HL-60/S4 treated with phorbol 12-myristate 13-acetate at 8.2 ng/mL for 4 days and 3 days (cell line): ENCODE measurements around the gene RPGR.

Experiments used
- in situ Hi-C: fragments of 300-500 bp; cut with MboI; formaldehyde crosslinking; loops from 2 replicates; pipeline ENCODE4 v1.15.0; 2022; ENCODE audit warnings: low sequenced_read_pairs

RPGR gene, protein sequence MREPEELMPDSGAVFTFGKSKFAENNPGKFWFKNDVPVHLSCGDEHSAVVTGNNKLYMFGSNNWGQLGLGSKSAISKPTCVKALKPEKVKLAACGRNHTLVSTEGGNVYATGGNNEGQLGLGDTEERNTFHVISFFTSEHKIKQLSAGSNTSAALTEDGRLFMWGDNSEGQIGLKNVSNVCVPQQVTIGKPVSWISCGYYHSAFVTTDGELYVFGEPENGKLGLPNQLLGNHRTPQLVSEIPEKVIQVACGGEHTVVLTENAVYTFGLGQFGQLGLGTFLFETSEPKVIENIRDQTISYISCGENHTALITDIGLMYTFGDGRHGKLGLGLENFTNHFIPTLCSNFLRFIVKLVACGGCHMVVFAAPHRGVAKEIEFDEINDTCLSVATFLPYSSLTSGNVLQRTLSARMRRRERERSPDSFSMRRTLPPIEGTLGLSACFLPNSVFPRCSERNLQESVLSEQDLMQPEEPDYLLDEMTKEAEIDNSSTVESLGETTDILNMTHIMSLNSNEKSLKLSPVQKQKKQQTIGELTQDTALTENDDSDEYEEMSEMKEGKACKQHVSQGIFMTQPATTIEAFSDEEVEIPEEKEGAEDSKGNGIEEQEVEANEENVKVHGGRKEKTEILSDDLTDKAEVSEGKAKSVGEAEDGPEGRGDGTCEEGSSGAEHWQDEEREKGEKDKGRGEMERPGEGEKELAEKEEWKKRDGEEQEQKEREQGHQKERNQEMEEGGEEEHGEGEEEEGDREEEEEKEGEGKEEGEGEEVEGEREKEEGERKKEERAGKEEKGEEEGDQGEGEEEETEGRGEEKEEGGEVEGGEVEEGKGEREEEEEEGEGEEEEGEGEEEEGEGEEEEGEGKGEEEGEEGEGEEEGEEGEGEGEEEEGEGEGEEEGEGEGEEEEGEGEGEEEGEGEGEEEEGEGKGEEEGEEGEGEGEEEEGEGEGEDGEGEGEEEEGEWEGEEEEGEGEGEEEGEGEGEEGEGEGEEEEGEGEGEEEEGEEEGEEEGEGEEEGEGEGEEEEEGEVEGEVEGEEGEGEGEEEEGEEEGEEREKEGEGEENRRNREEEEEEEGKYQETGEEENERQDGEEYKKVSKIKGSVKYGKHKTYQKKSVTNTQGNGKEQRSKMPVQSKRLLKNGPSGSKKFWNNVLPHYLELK

DNA sequence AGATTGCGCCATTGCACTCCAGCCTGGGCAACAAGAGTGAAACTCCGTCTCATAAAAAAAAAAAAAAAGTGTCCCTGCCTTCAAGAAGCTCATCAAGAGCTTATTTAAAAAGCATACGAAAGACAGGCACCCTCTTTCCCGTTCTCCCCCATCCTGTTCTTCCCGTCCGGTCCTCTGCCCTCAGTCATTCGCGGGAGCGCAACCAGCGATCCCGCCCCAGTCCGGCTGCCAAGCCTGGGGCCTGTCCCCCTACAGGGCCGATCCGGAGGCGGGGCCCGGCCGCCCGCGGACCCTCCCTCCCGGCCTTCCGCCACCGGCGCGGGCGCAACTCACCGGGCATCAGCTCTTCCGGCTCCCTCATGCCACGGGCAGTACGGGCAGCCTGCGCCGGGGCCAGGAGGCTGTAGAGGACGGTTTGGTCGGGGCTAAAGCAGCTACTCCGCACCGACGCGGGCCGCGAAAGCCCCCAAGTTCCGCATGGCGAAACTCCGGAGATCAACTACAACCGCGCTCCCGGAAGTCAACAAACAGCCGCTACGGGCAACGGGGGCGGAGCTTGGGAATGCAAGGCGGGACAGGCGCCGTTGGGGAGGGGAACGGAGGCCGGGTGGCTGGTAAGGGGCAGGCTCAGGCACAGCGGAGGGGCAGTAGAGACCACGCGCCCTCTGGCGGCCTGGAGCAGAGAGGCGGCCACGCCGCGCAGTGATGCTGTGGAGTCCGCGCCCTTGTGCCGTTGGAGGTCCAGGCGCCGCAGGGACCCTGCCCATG, at the start of gene RPGR:
RPGR (minus strand) TSS at position 503 of the 768 bp plus-strand sequence; CDS start at position 361, 142 bp downstream.
- in situ Hi-C loops = no loop called here

GRCh38 chrX:38376747-38377146, 49.4 kb upstream of the RPGR start:
- in situ Hi-C loops = no loop called here

- in situ Hi-C loops = no loop called here
Observed at GRCh38 chrX:38375891-38376290, 48.6 kb upstream of the RPGR start.

- in situ Hi-C loops = no loop called here
Observed at GRCh38 chrX:38374431-38374830, 47.1 kb upstream of the RPGR start.

GRCh38 chrX:38371641-38372040, 44.3 kb upstream of the RPGR start:
- in situ Hi-C loops = no loop called here

GRCh38 chrX:38368774-38369173, 41.5 kb upstream of the RPGR start:
- in situ Hi-C loops = no loop called here

DNA sequence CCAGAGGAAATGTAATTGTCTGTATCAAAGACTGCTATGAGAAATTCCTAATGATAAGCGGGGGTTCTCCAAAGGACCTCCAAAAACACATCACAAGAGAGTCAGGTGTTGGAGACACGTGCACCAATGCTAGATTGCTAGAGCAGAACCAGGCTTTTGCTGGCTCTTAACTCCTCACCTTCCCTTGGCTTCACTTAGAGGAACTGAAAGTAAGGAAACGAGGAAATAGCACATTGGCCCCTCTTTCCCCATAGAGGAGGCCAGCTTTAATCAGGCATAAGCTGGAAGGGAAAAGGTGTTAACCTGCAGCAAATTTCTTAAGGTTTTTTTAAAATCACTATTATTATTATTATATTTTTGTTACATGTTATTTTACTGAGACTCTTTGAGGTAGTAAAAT, 38.6 kb upstream of the RPGR start:
- in situ Hi-C loops = no loop called here

GRCh38 chrX:38363046-38363445, 35.7 kb upstream of the RPGR start:
- in situ Hi-C loops = no loop called here

DNA sequence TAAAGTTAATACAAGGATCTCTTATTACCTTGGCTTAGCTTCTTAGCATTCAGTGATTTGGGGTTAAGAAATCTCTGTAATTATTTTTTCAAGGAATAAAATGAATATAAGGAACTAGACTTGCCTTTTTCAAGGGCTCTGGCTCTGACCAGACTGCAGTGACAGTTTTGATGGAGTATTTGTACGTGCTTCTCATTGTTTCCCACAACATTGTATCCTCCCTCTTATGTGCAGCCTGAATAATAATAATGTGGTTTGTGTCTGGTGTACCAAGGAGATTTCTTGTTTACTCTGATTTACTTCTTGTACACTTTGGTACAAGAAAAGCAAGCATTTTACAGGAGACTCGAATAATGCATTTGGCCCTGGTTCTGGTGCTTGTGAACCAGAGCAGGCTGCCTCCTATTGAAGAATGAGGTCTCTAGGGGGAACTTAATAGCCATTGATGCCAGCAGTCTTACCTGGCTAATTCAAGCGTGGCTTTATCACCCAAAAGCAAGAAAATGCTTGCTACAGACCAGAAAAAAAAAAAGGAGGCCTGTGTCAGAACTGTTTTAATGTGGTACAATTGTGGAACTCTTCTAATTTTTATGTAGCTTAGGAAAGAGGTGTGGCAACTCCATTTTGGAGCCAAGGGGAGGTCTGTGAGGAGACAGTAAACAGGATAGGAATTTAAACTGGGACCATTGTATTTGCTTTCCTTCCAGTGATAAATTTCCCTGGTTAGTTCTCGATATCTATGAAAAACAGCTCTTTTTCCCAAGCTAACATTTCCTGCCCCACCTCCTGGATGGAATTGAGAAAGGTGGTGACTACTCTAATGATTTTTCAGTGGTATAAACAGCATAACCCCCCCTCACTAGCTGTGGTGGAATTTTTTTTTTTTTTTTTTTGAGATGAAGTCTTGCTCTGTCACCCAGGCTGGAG, 30.7 kb upstream of the RPGR start:
- in situ Hi-C loops = no loop called here

GRCh38 chrX:38356401-38356800, 29.1 kb upstream of the RPGR start:
- in situ Hi-C loops = no loop called here

DNA sequence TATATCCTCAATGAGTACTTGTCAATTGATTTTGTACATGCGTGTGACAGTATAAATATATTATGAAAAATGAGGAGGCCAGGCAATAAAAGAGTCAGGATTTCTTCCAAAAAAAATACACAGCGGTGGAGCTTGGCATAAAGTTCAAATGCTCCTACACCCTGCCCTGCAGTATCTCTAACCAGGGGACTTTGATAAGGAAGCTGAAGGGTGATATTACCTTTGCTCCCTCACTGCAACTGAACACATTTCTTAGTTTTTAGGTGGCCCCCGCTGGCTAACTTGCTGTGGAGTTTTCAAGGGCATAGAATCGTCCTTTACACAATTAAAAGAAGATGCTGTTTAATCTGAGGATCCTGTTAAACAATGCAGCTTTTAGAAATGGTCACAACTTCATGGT, 25.1 kb upstream of the RPGR start, which contains the start of gene OTC:
OTC (plus strand) TSS at position 243 of the 400 bp plus-strand sequence; CDS start at position 336, 93 bp downstream.
- in situ Hi-C loops = no loop called here

GRCh38 chrX:38351346-38351745, 24.0 kb upstream of the RPGR start:
- in situ Hi-C loops = no loop called here

- in situ Hi-C loops = no loop called here
Observed at GRCh38 chrX:38347136-38347535, 19.8 kb upstream of the RPGR start.

DNA sequence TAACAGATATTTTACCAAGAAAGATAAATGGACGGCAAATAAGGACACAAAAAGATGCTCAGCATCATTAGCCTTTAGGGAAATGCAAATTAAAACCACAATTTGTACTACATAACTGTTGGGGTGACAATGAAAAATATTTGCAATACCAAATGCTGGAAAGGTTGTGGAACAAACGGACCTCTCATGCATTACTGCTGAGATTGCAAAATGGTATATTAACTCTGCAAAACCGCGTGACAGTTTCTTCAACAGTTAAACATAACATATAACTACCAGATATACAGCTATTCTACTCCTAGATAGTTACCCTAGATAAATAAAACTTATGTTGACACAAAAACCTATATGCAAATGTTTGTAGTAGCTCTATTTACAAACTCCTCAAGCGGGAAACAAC, 18.8 kb upstream of the RPGR start:
- in situ Hi-C loops = no loop called here

DNA sequence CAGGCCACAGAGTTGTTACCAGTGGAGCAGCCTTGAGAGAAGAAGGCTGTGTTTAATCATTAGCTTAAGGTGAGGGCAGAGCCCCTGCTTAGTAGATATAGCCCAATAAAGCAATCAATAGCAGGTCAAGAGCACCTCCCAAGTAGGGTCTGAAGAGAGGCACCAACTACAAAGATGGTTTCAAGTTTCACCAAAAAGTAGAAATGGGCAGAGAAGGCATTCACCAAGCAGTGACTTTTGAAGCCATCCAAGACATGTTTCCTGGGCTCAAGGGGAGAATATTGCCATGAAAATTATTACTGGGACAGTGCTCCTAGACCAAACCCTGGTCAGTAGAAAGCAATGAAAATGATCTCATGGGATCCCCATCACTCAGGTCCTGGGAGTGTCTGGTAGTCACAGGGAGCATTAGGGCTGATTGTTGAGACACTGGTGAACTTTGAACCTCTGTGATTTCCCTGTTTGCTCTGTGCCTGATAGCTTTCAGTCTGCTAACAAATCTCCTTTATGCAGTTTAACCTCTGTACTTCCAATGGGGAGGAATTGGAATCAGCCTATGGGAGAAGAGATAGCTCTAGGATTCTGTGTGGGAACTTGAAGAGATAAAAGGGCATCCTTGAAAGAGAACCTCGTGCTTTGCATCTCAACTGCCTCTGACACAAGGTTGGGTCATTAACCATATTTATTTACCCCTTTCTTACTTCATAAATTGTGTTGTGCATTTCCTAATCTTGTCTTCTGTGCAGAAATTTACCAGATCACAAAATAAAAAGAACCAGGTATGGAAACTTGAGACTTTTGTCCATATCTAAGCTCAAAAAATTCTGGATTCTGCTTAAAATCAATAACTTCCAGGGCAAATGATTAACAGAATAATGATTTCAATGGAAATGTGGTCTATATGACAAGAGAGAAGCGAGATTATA, 15.8 kb upstream of the RPGR start:
- in situ Hi-C loops = no loop called here

DNA sequence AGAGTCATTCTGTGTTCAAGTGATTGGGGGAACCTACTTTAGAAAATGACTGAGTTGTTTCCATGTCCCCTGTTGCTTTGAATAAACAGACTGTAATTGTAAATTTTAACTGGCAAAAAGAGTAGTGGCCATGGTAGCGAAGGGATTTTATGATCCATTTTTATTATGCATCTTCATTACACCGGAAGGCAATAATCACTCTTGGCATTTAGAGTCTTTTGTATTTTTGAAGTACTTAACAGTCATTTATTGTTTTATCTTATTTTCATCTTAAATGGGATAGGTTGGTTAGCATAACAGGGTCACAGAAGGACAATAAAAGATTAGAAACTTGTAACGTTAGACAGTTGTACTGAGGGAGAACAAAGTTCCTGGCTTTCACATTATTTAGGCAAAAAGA, 14.1 kb upstream of the RPGR start:
- in situ Hi-C loops = no loop called here

DNA sequence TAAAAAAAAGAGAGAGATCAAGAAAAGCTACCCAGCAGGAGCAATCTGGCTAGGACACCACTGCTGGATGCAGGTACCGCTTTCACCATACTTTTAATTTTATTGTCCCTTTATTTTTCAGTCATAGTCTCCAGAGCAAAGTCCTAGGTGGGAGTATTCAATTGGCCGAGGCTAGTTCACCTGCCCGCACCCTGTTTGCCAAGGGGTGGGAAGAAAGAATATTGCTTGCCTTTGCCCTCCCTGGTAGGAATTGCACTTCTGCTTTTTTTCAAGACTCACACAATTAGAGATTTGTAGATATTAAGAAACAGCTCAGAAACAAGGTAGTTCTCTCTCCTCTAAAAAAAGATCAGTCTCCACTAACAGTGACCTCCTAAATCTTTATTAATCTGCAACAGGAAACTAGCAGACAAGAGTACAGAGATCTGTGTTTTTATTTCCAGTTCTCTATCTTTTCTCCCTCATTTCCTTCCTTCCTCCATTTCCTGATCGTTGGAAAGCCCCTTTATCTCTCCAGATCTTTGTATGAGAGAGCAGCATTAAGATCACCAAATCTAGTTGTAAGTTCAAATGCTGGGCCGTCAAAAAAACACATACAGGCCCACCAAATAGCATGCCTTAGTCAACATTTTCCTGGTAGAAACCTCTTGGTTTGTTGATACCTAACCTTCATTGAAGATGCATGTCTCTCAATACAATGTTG, 9.4 kb upstream of the RPGR start:
- in situ Hi-C loops = no loop called here

- in situ Hi-C loops = no loop called here
Observed at GRCh38 chrX:38335382-38335781, 8.1 kb upstream of the RPGR start.
